Activated T-cell treated with anti-CD3 and anti-CD28 coated beads for 24 hours (primary cell): ENCODE measurements around the gene CCPG1.

Source experiments
- DNase-seq: peaks from one replicate; pipeline ENCODE4 v3.0.0-alpha.2; 2020; ENCODE audit warnings: low read depth

CCPG1 gene

GRCh38 chr15:55319537-55320237 lies 88.5 kb downstream of the CCPG1 start:
- DNase-seq = no peak

GRCh38 chr15:55318588-55319494 lies 89.3 kb downstream of the CCPG1 start, which contains the start of the genes PIGB and PIGBOS1:
PIGB (plus strand) TSS chr15:55319222; CDS start chr15:55319251, 29 bp downstream.
PIGBOS1 (minus strand) TSS chr15:55319123; CDS start chr15:55317792, 1,331 bp downstream.
- peak; percentile 62 for DNase-seq
